ENCODE results near the gene COTL1.

COTL1 gene

DNA sequence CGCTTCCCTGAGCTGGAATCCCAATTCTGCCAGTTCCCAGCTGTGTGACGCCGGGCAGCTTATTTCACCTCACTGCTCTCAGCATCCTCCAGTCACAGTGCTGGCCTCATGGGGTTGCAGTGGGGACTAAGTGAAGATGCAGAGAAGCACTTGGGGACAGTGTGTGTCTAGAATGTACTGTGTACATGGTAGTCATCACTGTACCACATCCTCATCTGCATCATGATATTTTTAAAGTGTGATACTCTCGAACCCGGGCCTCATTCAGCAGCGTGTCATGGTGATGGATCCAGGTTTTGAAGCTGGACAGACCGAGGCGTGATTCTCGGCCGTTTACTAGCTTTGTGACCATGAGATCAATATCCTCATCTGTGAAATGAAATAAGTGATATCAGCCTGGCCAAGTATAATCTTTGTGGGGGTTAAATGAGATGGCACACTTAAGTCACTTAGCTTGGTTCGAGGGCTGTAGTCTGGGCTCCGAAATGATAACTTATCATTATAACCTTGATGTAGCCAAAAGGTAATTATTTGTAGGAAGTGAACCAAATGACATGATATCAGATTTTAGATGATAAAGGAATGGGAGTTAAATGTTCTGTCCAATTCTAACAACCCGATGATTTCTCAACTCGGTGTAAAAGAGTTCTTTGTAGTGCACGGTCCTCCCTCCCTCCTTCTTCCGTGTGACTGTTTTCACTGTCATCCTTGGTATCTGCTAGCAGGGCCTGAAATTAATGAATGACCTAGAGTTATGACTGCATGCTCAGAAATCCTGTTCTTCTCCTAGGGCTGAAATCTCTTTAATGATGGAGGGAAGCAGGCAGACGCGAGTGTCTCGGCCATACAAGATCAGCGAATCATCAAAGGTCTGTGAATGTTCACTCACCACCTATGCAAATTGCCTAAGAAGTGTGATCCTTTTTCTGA is 32.4 kb upstream of the COTL1 start (continued):
- TF ChIP-seq RARB (CRISPR knock-in tag; IDR thresholded peaks at IDR 0.05): no peak

DNA sequence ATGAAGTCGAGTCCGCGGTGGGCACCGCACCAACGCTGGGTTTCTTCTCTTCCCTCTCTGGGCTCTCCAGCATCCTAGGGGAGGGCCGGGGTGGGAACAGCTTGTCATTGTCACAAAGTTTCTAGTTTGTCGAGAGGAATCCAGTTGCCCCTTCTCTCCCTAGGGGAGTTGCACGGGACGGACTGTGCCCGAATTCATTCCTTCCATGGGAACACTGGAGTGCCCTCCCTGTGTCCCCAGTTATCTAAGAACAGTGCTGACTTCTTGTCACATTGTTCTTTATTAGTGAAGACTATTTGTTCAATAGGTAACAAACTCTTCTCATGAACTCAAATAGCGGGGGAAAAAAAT is 31.6 kb upstream of the COTL1 start:
- TF ChIP-seq PPARA (CRISPR knock-in tag; IDR thresholded peaks at IDR 0.05; ENCODE audit: borderline replicate concordance): no peak
- no peak for TF ChIP-seq ZNF565 (CRISPR knock-in tag; conservative IDR thresholded peaks at IDR 0.05; ENCODE audit: low read depth)
- TF ChIP-seq, protein P1, sequence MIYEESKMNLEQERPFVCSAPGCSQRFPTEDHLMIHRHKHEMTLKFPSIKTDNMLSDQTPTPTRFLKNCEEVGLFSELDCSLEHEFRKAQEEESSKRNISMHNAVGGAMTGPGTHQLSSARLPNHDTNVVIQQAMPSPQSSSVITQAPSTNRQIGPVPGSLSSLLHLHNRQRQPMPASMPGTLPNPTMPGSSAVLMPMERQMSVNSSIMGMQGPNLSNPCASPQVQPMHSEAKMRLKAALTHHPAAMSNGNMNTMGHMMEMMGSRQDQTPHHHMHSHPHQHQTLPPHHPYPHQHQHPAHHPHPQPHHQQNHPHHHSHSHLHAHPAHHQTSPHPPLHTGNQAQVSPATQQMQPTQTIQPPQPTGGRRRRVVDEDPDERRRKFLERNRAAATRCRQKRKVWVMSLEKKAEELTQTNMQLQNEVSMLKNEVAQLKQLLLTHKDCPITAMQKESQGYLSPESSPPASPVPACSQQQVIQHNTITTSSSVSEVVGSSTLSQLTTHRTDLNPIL (CRISPR knock-in tag; IDR thresholded peaks at IDR 0.05; ENCODE audit: low read depth): no peak
- TF ChIP-seq OSR1 (CRISPR knock-in tag; IDR thresholded peaks at IDR 0.05): no peak
- no peak for TF ChIP-seq SNAI2 (CRISPR knock-in tag; IDR thresholded peaks at IDR 0.05)
- TF ChIP-seq BACH2 (CRISPR knock-in tag; IDR thresholded peaks at IDR 0.05; ENCODE audit: borderline replicate concordance): no peak
- no peak for TF ChIP-seq ESRRG (CRISPR knock-in tag; IDR thresholded peaks at IDR 0.05)
- no peak for TF ChIP-seq ARNTL (CRISPR knock-in tag; IDR thresholded peaks at IDR 0.05; ENCODE audit: borderline replicate concordance, low read depth)
- TF ChIP-seq ISL1 (CRISPR knock-in tag; IDR thresholded peaks at IDR 0.05): no peak
- TF ChIP-seq, protein P2, sequence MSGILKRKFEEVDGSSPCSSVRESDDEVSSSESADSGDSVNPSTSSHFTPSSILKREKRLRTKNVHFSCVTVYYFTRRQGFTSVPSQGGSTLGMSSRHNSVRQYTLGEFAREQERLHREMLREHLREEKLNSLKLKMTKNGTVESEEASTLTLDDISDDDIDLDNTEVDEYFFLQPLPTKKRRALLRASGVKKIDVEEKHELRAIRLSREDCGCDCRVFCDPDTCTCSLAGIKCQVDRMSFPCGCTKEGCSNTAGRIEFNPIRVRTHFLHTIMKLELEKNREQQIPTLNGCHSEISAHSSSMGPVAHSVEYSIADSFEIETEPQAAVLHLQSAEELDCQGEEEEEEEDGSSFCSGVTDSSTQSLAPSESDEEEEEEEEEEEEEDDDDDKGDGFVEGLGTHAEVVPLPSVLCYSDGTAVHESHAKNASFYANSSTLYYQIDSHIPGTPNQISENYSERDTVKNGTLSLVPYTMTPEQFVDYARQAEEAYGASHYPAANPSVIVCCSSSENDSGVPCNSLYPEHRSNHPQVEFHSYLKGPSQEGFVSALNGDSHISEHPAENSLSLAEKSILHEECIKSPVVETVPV (CRISPR knock-in tag; IDR thresholded peaks at IDR 0.05): no peak
- TF ChIP-seq ZNF8 (CRISPR knock-in tag; IDR thresholded peaks at IDR 0.05): no peak
- TF ChIP-seq, protein P3, sequence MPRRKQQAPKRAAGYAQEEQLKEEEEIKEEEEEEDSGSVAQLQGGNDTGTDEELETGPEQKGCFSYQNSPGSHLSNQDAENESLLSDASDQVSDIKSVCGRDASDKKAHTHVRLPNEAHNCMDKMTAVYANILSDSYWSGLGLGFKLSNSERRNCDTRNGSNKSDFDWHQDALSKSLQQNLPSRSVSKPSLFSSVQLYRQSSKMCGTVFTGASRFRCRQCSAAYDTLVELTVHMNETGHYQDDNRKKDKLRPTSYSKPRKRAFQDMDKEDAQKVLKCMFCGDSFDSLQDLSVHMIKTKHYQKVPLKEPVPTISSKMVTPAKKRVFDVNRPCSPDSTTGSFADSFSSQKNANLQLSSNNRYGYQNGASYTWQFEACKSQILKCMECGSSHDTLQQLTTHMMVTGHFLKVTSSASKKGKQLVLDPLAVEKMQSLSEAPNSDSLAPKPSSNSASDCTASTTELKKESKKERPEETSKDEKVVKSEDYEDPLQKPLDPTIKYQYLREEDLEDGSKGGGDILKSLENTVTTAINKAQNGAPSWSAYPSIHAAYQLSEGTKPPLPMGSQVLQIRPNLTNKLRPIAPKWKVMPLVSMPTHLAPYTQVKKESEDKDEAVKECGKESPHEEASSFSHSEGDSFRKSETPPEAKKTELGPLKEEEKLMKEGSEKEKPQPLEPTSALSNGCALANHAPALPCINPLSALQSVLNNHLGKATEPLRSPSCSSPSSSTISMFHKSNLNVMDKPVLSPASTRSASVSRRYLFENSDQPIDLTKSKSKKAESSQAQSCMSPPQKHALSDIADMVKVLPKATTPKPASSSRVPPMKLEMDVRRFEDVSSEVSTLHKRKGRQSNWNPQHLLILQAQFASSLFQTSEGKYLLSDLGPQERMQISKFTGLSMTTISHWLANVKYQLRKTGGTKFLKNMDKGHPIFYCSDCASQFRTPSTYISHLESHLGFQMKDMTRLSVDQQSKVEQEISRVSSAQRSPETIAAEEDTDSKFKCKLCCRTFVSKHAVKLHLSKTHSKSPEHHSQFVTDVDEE (CRISPR knock-in tag; IDR thresholded peaks at IDR 0.05): no peak
- TF ChIP-seq, protein P4, sequence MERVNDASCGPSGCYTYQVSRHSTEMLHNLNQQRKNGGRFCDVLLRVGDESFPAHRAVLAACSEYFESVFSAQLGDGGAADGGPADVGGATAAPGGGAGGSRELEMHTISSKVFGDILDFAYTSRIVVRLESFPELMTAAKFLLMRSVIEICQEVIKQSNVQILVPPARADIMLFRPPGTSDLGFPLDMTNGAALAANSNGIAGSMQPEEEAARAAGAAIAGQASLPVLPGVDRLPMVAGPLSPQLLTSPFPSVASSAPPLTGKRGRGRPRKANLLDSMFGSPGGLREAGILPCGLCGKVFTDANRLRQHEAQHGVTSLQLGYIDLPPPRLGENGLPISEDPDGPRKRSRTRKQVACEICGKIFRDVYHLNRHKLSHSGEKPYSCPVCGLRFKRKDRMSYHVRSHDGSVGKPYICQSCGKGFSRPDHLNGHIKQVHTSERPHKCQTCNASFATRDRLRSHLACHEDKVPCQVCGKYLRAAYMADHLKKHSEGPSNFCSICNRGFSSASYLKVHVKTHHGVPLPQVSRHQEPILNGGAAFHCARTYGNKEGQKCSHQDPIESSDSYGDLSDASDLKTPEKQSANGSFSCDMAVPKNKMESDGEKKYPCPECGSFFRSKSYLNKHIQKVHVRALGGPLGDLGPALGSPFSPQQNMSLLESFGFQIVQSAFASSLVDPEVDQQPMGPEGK (CRISPR knock-in tag; IDR thresholded peaks at IDR 0.05; ENCODE audit: borderline replicate concordance): no peak
- no peak for TF ChIP-seq TOX (CRISPR knock-in tag; IDR thresholded peaks at IDR 0.05; ENCODE audit: borderline replicate concordance)
- no peak for TF ChIP-seq CSDC2 (CRISPR knock-in tag; IDR thresholded peaks at IDR 0.05)
- TF ChIP-seq ZNF70 (CRISPR knock-in tag; IDR thresholded peaks at IDR 0.05): no peak
- no peak for TF ChIP-seq ZFP30 (CRISPR knock-in tag; IDR thresholded peaks at IDR 0.05)
- TF ChIP-seq GLIS3 (CRISPR knock-in tag; IDR thresholded peaks at IDR 0.05): no peak
- TF ChIP-seq ZC3H10 (CRISPR knock-in tag; IDR thresholded peaks at IDR 0.05): no peak
- ATAC-seq: no peak

DNA sequence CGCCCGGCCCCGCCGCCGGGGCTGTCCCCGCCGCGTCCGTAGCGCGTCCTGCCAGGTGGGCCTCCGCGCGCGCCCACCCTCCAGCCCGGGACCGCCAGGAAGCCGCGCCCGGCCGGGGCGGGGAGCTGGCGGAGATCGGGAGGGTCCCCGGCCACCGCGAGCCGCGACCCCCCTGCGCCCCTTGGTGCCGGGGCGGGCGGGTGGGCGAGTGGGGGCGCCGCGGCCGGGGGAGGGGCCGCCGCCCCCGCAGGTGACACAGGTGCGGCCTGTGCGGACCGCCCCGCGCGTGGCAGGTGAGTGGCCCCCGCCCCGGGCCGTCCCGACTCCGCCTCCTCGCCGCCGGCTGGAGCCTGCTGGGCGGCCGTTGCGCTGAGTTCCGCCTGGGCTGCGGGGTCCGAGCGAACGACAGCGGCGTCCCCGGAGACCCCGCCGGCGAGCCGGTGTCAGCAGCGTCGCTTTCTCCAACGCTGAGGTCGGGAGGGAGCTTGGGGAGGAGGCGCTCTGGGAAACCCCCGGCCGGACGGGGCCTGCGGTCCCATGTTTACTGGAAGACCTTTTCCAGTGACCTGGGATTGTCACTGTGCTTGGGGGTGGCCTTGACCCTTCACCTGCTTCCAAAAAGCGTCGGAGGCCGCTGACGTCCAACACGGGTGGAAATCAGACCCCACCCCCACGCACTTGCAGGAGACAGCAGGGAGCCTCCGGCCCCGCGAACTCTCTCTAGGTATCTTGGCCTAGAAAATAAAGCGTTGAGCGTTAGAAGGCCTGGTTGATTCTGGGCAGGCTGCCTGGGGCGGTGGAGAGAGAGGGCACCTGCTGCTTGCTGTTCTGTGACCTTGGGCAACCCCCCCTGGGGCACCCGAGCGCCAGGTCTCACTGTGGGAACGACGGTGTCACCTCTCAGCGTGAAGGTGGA is 31.0 kb upstream of the COTL1 start:
- TF ChIP-seq, protein P3 (CRISPR knock-in tag; IDR thresholded peaks at IDR 0.05): no peak
- TF ChIP-seq GLIS3 (CRISPR knock-in tag; IDR thresholded peaks at IDR 0.05): no peak
- TF ChIP-seq TCF4 (CRISPR knock-in tag; IDR thresholded peaks at IDR 0.05; ENCODE audit: borderline replicate concordance): no peak
- TF ChIP-seq RARB (CRISPR knock-in tag; IDR thresholded peaks at IDR 0.05): no peak
- no peak for ATAC-seq

Data from SK-N-SH treated with all-trans-retinoic acid at 6 μM for 48 hours (cell line).